ENCODE results near the gene SLC47A2.

The SLC47A2 gene

DNA sequence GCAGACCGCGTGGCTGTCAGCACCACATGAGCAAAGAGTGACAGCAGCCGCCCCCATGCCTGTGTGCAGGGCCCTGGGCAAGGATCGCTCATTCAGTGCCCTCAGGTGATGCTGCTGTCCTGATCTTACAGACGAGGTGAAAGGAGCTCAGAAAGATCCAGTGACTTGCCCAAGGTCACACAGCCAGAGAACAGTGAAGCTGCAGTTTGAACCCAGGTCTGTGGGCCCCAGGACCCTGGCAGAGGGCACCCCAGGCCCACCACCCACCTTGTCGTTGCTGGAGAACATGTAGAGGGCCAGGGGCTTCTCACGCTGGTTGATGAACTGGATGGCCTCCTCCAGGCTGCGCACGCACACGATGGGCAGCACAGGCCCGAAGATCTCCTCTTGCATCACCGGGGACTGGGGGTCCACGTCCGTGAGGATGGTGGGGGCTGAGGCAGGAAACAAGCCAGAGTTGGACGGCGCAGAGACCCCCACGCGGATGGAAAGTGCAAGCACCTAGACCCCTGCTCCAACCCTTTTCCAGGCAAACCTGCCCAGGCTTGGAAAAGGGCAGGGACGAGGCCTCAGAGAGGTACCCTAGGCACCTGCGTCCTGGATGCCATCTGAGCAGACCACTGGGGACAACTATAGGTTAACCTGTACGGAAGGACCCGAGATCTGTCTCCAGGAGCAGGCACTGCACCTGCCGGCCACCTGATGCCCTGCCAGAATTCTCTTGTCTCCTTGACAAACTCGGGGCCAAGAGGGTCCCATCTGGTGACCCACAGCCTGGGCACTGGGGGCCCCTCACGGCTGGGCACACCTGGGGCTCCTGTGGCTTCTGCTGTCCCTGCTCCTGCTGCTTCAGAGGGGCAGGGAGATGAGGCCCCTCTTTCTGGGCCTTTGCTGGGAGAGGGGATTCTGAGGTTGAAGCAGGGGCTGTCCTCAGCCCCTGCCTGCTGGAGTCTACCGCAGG, 23.1 kb upstream of the SLC47A2 start:
- Mint-ChIP-seq H3K27ac (no peak overlapping the region), H3K9me3 (no peaks in the 10 kb centered on the region), H3K4me1 (no peaks in the 10 kb centered on the region), H3K4me3 (no peak overlapping the region), H3K36me3 (no peaks in the 10 kb centered on the region)
- DNase-seq (ENCODE audit: low spot score in 2 of 2) (no peak), ATAC-seq (no peak)

DNA sequence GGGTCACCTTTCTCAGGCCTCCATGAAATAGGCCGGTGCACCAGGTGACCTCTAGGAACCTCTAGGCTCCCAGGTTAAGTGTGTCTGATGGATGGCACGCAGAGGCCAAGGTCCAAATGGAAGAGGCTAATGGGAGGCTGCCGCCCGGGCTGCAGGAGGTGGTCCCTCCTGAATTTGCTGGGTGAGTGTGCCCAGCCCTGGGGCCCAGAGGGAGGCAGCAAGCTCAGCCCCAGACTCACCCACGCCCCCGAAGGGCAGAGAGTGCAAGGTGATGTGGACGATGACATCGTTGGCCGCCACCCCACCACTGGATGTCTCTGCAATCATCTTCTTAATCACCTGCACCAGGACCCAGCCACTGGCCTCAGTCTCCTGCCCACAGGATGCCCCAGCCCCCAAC, 22.4 kb upstream of the SLC47A2 start:
- Mint-ChIP-seq H3K27ac (no peak overlapping the region), H3K4me1 (no peaks in the 10 kb centered on the region), H3K4me3 (no peak overlapping the region), H3K9me3 (no peaks in the 10 kb centered on the region), H3K36me3 (no peaks in the 10 kb centered on the region)
- DNase-seq (ENCODE audit: low spot score in 2 of 2) = no peak
- no peak for ATAC-seq

DNA sequence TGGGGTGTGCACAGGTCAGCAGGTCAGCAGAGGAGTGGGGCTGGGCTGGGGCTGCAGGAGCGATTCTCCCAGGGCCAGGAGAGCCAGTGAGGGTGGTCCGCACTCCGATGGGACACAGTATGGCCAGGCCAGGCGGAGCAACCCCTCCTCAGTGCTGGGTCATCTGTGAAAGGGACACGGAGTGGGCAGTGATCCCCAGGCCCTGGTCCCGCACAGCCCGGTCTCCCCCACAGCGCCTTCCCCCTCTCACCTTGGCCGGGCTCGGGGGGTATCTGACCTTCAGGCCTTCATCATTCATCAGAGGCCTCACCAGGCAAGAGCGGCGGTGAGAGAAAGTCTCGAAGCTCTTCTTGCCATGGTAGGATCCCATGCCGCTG, 21.7 kb upstream of the SLC47A2 start:
- no peak overlapping the region for H3K4me3 Mint-ChIP-seq
- H3K36me3 Mint-ChIP-seq = no peaks in the 10 kb centered on the region
- no peaks in the 10 kb centered on the region for H3K9me3 Mint-ChIP-seq
- H3K4me1 Mint-ChIP-seq = no peaks in the 10 kb centered on the region
- ATAC-seq (no peak), DNase-seq (ENCODE audit: low spot score in 2 of 2) (no peak)
- H3K27ac Mint-ChIP-seq = no peak overlapping the region

GRCh38 chr17:19737305-19738072, 21.1 kb upstream of the SLC47A2 start:
- Mint-ChIP-seq H3K4me1 (no peaks in the 10 kb centered on the region), H3K9me3 (no peaks in the 10 kb centered on the region), H3K36me3 (no peaks in the 10 kb centered on the region), H3K27ac (no peak overlapping the region), H3K4me3 (no peak overlapping the region)
- no peak for DNase-seq (ENCODE audit: low spot score in 2 of 2)
- no peak for ATAC-seq

- Mint-ChIP-seq H3K36me3 (no peaks in the 10 kb centered on the region), H3K27ac (no peak overlapping the region), H3K4me1 (no peaks in the 10 kb centered on the region), H3K4me3 (no peak overlapping the region), H3K9me3 (no peaks in the 10 kb centered on the region)
- ATAC-seq = no peak
- no peak for DNase-seq (ENCODE audit: low spot score in 2 of 2)
Observed at GRCh38 chr17:19736071-19736470, 19.7 kb upstream of the SLC47A2 start.

- Mint-ChIP-seq H3K36me3 (no peaks in the 10 kb centered on the region), H3K4me1 (no peaks in the 10 kb centered on the region), H3K9me3 (no peaks in the 10 kb centered on the region), H3K4me3 (no peak overlapping the region), H3K27ac (no peak overlapping the region)
- DNase-seq (ENCODE audit: low spot score in 2 of 2) = no peak
- no peak for ATAC-seq
Observed at GRCh38 chr17:19733953-19734526, 17.7 kb upstream of the SLC47A2 start.

DNA sequence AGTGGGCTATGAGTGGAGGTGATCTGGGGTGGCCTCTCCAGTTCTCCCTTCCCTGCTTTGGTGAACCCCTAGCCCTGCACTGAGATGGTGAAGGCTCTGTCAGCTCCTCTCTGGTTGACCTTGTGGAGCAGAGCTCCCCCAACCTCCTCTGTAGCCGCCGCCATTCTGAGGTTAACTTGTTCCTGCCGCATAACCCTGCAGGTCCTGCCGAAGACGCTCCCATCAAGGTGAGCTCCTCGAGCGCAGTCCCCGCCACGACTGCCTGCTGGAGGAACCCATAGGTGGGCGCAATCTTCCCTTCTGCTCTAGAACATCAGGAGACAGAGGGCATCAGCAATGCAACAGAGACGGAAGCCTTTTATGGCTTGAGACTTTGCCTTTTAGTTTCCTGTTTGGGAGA, 15.2 kb upstream of the SLC47A2 start:
- Mint-ChIP-seq H3K4me1 (no peaks in the 10 kb centered on the region), H3K27ac (no peak overlapping the region), H3K9me3 (no peaks in the 10 kb centered on the region), H3K4me3 (no peak overlapping the region), H3K36me3 (no peaks in the 10 kb centered on the region)
- no peak for ATAC-seq
- DNase-seq (ENCODE audit: low spot score in 2 of 2) = no peak

DNA sequence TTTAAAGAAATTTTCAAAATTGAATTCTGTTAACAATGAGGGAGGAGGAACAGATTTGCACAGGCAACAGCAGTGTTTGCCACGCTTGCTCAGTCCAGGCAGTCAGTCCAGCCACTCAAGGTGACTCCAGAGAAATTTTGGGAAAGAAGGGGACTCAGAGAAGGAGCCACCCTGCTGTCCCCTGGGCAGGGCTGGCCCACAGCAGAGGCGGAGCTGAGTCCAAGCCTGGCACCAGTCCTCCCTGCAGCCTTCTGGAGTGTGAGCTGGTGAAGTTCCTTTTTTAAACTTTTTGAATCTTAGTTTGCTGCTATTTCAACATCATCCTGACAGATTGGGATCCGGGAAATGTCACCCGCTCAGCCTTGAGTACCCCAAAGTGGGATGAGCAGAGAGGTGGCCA, 14.5 kb upstream of the SLC47A2 start:
- no peak overlapping the region for H3K27ac Mint-ChIP-seq
- no peak for ATAC-seq

DNA sequence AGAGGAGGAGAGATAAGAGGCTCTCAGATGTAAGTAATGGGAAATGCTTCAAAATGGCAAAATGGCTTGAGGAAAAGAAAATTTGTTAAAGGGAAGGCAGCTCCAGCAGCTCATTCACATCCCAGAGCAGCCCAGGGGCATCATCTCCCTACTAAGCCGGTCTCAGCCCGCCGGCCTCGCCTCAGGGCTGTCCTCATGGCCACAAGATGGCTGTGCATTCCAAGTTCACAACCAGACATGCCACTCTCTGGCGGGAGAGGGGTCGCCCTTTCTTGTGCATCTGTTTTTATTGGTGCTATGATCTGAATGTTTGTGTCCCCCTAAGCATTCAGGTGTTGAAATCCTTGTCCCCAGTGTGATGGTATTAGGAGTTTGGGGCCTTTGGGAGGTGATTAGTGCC, 13.5 kb upstream of the SLC47A2 start:
- ATAC-seq = no peak
- Mint-ChIP-seq H3K9me3 (no peaks in the 10 kb centered on the region), H3K27ac (no peak overlapping the region), H3K36me3 (no peaks in the 10 kb centered on the region), H3K4me1 (peaks cover 8% of the 10 kb centered on the region), H3K4me3 (no peak overlapping the region)
- DNase-seq (ENCODE audit: low spot score in 2 of 2) = no peak

More for the DNA sequence above, 14.5 kb upstream of the SLC47A2 start:
- Mint-ChIP-seq H3K4me1 (no peaks in the 10 kb centered on the region), H3K36me3 (no peaks in the 10 kb centered on the region), H3K9me3 (no peaks in the 10 kb centered on the region), H3K4me3 (no peak overlapping the region)
- no peak for DNase-seq (ENCODE audit: low spot score in 2 of 2)

DNA sequence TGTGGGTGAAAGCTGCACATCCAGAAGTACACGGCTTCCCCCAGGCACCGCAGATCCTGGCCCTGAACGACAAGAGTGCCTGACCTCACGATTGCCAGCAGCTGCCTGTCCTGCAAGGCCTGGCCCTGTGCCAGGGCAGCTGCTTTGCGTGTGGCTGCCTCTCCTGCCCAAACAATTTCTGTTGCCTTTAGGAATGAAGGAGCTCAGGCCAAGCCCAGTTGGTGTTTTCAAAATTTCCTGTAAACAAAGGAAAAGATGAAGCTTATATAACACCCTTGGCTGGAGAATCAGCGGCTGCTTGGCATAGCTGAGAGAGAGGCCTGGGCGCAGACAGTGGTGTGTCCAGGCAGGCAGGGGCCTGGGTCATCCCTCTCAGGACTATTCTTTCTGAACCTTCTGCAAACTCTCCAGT, 11.7 kb upstream of the SLC47A2 start:
- Mint-ChIP-seq H3K4me3 (no peak overlapping the region), H3K27ac (no peak overlapping the region), H3K36me3 (no peaks in the 10 kb centered on the region), H3K4me1 (peaks cover 15% of the 10 kb centered on the region), H3K9me3 (no peaks in the 10 kb centered on the region)
- ATAC-seq (no peak), DNase-seq (ENCODE audit: low spot score in 2 of 2) (no peak)

- DNase-seq (ENCODE audit: low spot score in 2 of 2) = no peak
- Mint-ChIP-seq H3K9me3 (no peaks in the 10 kb centered on the region), H3K4me3 (no peak overlapping the region), H3K27ac (no peak overlapping the region), H3K36me3 (no peaks in the 10 kb centered on the region), H3K4me1 (peaks cover 15% of the 10 kb centered on the region)
- ATAC-seq = no peak
Observed at GRCh38 chr17:19727501-19728078, 11.2 kb upstream of the SLC47A2 start.

DNA sequence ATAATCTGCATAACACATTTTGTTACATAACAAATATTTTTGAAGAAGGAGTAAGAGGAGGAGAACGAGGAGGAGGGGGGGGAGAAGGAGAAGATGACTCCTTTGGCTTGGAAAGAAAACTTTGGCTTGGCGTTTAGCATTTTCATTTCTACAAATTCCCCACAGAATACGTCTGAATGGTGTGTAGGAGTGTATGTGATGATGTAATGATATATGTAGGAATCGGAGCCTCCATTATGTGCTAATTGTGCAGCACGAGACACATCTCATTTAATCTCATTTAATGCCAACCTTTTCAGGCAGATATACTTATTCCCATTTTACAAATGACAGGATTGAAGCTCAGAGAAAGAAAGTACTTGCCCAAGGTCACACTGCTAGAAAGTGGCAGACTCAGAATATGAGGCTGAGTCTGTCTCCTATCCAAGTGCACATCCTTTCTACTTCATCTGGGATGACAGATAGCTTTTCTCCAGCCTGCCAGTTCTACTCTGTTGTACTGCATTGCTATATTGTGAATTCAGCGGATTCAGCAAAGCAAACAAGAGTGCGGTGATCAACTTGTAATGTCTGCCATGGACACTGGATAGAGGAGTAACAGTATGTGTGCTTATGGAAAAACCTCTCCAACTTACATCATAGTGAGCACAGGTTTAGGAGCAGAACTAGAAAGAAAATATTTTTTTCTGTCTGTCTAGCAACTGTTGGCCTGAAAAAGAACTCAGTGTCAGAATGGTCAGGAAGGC, 10.4 kb upstream of the SLC47A2 start:
- no peak for DNase-seq (ENCODE audit: low spot score in 2 of 2)
- Mint-ChIP-seq H3K36me3 (no peaks in the 10 kb centered on the region), H3K9me3 (no peaks in the 10 kb centered on the region), H3K4me3 (no peak overlapping the region), H3K4me1 (peaks cover 15% of the 10 kb centered on the region), H3K27ac (no peak overlapping the region)
- no peak for ATAC-seq

GRCh38 chr17:19725486-19725885, 9.1 kb upstream of the SLC47A2 start:
- H3K4me1 Mint-ChIP-seq = peaks cover 15% of the 10 kb centered on the region
- no peaks in the 10 kb centered on the region for H3K36me3 Mint-ChIP-seq
- H3K27ac Mint-ChIP-seq = peak overlapping the region; percentile 29
- H3K9me3 Mint-ChIP-seq = no peaks in the 10 kb centered on the region
- DNase-seq (ENCODE audit: low spot score in 2 of 2) (no peak), ATAC-seq (no peak)
- peak overlapping the region; percentile 57 for H3K4me3 Mint-ChIP-seq

- Mint-ChIP-seq H3K9me3 (no peaks in the 10 kb centered on the region), H3K27ac (peak overlapping the region; percentile 29)
- ATAC-seq = peak; percentile 87
Observed at GRCh38 chr17:19724501-19725420, 8.4 kb upstream of the SLC47A2 start.

More at GRCh38 chr17:19724501-19725420, 8.4 kb upstream of the SLC47A2 start:
- DNase-seq (ENCODE audit: low spot score in 2 of 2) = peak; percentile 45 to 59
- H3K4me1 Mint-ChIP-seq = peaks cover 15% of the 10 kb centered on the region
- H3K4me3 Mint-ChIP-seq = peak overlapping the region; percentile 57
- H3K36me3 Mint-ChIP-seq = no peaks in the 10 kb centered on the region

All from stimulated activated effector memory CD8-positive, alpha-beta T cell treated with anti-CD3 and anti-CD28 coated beads, Interleukin-12 subunit alpha, Interleukin-12 subunit beta, amount 100 ng/mL, for 72 hours (primary cell).